HG03045 (cell line): ENCODE results near the gene SHC3.

Experiments
- ATAC-seq: cut with Tn5 transposase; IDR thresholded peaks from one replicate; pipeline ENCODE4 v1.9.1; 2021; ENCODE audit warnings: mild to moderate bottlenecking, moderate library complexity; ENCODE audit not compliant: unreplicated experiment

SHC3 gene

DNA sequence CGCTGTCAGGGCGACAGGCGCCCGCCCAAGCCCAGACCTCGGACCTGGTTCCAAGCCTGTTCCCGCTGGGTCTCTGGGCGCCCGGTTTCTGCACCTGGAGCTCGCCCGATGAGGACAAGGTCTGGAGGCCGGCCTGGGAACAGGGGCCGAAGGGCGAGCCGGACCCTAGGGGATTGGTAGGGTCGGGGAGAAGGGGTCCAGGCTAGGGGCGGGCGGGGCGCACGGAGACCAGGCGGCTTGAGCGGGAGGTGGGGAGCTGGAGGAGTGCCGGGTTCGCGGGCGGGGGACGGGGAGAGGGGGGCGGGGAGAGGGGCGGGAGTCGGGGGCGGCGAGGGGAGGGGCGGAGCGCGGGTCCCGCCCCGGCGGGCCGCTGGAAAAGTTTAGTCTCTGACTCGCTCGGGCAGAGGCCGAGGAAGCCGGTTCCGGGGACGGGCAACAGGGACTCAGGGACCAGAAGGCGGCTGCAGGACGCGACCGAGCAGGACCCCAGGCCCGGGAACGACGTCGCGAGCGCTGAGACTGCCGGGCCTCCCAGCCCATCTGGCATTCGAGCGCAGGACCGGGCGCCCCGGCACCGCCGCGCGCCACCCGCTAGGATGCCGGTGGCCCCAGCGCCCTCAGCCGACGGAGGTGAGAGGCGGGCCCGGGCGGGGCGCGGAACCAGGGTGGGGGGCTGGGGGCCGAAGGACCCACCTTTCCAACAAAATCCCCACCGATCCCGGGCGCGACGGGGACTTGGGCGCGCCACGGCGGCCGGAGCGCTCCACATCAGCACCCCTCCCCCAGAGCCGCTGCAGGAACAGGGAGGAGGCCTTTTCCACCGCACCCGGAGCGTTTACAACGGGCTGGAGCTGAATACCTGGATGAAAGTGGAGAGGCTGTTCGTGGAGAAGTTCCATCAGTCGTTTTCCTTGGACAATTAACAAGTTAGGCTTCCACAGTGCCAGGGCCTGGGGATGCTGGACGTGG lies 187.3 kb downstream of the SHC3 start, which contains the start of gene S1PR3:
S1PR3 (plus strand) TSS at position 403 of the 969 bp plus-strand sequence. CDS start 9,733 bp downstream, outside the sequence.
- no peak for ATAC-seq

DNA sequence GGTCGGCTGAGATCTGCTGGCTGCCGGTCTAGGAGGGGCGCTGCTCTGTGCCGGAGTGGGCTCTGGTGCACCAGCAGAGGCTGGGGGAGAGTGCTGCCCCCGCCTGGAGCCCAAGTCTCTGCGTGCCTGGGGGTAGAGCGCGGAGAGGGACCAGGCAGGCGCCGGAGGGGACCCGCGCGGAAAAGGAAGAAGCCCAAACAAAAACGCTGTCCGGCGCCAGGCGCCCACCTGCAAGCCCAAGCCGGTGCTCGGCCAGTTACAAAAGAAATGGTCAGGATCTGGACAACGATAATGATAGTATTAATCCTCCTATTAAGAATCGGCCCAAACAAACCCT lies 187.9 kb downstream of the SHC3 start:
- ATAC-seq = no peak

- no peak for ATAC-seq
These were observed 188.4 kb downstream of the SHC3 start for GRCh38 chr9:88990041-88990728.

DNA sequence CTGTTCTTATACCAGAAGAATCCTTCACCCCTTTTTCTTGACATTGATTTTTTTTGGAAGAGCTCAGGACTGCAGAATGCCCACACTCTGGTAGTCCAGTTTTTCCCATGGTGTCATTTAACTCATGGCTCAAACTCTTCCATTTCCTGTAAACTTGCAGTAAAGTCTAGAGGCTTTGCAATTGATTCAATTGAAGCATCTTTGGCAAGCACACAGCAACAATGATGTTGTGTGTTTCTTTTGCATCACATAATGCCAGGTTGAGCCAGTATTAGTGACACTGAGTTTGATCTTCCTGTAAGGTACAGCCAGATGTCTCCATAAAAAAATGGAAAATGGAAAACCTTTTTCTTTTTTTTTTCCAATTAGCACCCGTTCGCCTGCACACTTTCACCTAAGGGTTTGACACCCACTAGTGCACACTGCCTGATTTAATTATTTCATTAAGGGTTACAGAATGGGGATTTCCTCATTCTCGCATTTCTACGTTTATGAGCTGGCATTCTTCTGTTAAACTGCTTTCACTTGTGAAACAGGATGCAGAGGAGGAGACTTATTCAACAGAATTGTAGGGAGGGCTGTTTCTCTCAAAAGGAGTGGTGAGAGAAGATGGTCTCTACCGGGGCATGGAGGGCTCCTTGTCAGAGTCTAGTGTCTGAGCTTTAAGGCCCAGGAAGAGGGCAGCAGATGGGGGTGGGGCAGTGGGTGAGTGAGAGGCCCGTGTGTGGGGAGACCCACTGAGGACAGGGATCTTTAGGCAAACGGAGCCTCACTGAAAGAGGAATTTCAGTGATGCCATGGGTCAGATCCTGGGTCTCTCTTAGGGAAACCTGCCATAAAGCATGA lies 189.6 kb downstream of the SHC3 start:
- ATAC-seq = no peak

DNA sequence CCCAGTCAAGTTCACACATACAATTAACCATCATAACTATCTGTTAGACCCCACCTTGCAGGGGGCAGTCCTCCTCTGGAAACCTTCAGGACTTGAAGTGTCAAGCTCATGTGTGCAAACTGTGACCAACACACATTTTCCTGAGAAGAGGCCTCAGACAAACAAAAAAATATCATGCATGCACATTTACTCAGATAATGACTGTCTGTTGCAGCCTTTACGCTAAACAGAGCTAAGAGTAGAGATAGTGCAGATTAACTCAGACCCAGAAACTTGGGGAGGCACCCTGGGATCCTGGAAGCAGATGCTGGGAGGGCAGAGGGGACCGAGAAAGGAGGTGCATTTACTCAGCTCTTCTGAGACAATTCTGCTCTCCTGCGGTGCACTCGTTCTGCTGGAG lies 191.0 kb downstream of the SHC3 start:
- ATAC-seq = no peak

DNA sequence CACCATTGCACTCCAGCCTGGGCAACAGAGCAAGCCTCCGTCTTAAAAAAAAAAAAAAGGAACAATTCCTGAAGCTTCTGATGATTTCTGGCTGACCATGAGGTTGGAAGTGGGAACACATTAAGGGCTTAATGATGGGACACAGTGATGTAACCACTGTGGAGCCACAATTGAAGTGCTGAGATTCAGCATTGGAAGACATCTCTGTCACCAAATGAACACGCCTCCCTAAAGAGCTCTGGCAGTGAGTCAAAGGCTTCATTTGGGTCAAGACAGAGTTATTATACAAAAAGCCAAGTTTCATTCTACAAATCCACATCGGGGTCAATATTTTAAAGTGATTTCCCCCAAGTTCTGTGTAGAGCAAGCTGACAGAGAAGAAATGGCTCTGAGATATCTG lies 191.8 kb downstream of the SHC3 start:
- no peak for ATAC-seq

GRCh38 chr9:88985616-88986015 lies 193.0 kb downstream of the SHC3 start:
- no peak for ATAC-seq

DNA sequence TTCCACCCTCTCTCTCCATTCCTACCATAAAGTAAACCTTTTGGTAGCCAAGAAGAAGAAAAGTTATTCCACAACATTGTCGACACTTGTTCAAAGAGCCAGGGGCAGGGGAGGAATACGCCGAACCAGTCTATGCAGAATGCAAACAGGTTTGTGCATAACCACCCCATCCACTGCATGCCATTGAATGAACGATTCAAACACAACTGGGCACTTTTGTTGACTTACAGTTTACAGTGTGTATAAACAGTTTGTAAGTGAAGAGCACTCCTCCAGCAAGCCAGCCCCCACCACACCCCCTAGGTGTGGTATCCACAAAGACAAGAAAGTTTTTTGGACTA lies 194.1 kb downstream of the SHC3 start:
- no peak for ATAC-seq

- no peak for ATAC-seq
These were observed 194.6 kb downstream of the SHC3 start for GRCh38 chr9:88983865-88984542.

- ATAC-seq = no peak
These were observed 197.8 kb downstream of the SHC3 start for GRCh38 chr9:88980740-88981203.

DNA sequence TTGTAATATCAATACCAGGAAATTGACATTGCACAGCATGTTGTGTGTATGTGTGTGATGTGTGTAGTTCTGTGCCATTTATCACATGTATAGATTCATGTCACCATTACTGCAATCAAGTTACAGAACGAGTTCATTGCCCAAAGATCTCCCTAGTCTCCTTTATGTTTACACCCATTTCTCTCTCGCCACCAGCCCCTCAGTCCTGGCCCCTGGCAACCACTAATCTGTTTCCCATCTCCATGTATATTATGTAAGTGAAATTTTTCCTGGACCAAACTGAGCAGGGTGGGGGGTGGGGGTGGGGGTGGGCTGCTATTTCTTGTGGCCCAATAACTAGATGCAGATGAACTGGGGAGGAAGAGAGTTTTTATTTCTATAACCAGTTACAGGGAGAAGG lies 198.8 kb downstream of the SHC3 start:
- no peak for ATAC-seq

GRCh38 chr9:88979021-88979420 lies 199.6 kb downstream of the SHC3 start:
- no peak for ATAC-seq

DNA sequence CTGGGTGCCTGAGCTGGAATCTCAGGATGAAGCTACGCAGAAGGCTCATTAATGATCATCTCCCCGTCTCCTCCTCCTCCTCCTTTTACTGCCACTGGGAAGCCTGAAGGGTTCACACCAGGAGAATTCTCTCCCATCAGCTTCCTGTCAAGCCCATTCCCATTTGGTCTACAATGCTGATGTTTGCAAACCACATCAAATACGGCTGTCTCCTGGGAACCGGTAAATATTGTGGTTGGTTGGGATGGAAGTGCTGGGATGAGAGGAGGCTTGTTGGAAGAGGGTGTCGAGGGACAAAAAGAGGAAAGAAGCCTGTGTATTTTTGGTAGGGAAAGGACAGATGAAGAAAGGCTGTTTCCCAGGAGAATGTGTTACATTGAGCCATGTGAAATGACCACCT lies 200.6 kb downstream of the SHC3 start:
- no peak for ATAC-seq

DNA sequence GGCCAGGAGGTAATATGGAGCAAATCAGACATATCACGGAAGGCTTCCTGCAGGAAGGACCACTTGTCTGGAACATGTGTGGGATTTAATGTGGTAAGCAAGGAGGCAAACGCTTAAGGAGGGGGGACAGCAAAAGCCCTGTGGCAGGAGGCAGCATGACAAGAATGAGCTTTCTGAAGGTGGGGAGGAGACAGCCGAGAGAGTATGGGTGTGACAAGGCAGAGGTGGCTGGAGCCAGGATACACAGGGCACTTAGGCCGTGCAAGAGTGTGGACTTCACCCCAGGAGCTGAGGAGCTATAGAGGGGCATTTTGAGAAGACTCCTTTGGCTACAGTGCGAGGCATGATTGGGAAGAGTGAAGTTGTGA lies 201.7 kb downstream of the SHC3 start:
- ATAC-seq = no peak

GRCh38 chr9:88975966-88976889 lies 202.4 kb downstream of the SHC3 start:
- ATAC-seq = no peak

DNA sequence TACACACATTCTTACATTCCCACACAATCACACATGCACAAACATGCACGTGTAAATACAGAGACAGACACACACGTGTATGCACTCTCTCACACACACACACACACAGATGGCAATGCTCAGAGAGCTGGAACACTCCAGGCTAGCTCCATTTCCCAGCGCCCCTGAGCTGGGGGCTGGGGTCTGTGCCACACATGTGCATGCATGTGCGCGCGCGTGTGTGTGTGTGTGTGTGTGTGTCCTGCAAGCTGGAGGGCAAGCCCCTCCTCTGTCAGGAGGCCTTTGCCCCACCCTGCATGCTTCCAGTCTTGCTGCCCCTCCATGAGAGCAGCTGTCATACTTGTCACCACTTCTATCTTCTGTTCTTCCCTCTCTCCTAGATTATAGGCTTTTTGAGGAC lies 204.0 kb downstream of the SHC3 start:
- ATAC-seq = no peak

DNA sequence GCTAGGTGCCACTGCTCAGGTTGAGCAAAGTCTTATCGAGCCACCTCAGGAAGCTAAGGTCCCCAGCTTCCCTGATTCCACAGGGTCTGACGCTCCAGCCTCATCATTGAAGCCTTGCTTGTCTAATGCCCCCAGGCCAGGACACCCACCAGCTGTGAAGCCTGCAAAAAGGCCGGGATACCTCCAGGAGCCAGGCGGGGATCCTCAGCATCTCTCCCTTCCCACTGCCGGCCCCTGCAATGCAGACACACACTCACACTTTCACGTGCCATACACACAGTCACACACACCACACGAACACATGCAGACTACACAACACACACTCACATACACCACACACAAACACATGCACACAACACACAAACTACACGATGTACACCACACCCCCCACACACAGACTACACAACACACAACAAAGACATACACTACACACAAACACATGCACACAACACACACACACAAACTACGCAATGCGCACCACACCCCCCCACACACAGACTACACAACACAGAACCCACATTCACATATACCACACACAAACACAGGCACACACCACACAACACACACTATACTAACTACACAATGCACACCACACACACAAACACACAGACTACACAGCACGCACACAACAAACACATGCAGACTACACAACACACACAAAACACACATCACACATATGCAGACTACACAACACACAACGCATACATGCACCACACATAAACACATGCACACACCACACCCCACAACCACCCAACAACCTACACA lies 205.2 kb downstream of the SHC3 start:
- no peak for ATAC-seq

DNA sequence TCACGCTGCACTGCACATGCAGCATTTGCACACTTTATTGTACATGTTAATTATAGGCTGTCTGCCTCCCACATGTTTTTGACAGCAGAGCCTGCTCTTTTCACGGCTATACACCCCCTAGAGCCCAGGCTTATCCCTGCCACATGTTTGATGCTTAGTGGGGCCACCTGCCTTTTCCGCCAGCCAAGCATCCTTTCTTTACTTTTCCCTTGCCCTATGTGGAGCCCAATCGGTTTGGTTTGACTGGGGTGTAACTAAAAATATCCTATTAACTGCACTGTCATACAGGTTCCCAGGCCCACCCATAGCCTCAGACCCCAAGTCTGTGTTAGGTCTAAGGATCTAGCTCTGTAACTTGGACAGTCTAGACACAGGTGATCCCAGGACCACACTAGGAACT lies 206.2 kb downstream of the SHC3 start:
- no peak for ATAC-seq
